Activated T-cell treated with anti-CD3 and anti-CD28 coated beads for 4 hours (primary cell): ENCODE results near the gene TTC28.
"Not testable (repeated sequence)": the region's sequence is repeated elsewhere in the genome, so short reads cannot be mapped to it uniquely, and the experiment has no call there.

Experiments
- DNase-seq: peaks from one replicate; pipeline ENCODE4 v3.0.0-alpha.2; 2020

Gene TTC28

DNA sequence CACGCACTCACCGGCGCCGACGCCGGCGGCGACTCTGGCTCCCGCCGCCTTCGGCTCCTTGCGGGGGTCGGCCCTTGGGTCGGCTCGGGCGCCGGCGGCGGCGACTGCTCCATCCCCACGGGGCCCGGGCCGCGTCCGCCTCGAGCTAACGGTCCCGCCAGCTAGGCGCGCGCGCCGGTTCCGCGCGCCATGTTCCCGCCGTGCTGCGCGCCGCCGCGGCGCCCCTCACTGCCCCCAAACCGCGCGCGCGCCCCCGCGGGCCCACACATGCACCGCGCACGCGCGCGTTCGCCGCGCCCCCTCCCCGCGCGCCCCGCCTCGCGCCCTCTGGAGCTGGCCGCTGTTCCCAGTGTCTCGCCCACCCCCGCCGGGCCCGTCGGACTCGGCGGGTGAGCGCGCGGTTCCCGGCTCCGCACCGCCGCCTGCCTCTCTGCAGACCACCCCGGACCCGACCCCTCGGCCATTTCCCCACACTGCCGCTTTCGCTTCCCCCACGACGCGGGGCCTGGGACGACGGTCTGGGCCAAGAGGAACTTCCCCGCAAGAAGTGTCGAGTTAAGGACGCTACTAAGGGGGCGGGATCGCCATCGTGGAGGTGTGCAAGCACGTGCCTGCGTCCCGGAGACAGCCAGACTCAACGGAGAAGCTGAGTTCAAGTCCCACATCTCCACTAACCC, at the start of gene TTC28:
TTC28 (minus strand) TSS at position 230 of the 677 bp plus-strand sequence; CDS start at position 113, 117 bp downstream.
- peak; percentile 9 for DNase-seq

DNA sequence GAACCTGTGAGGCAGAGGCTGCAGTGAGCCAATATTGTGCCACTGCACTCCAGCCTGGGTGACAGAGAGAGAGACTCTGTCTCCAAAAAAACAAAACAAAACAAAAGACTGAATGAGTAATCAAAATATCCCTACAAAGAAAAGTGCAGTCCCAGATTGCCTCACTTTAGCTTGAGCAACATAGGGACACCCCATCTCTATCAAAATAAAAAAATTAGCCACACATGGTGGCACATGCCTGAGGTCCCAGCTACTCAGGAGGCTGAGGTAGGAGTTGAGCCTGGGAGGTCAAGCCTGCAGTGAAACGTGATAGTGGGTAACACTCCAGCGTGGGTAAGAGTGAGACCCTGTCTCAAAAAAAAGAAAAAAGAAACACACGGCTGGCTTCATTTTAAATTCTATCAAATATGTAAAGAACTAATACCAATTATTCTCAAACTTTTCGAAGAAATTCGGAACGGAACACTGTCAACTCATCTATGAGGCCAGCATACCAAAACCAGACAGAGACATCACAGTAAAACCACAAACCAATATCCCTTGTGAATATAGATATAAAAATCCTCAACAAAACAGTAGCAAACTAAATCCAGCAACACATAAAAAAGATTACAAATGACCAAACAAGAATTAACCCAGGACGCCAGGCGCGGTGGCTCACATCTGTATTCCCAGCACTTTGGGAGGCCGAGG, 49.1 kb upstream of the TTC28 start:
- no peak for DNase-seq

DNA sequence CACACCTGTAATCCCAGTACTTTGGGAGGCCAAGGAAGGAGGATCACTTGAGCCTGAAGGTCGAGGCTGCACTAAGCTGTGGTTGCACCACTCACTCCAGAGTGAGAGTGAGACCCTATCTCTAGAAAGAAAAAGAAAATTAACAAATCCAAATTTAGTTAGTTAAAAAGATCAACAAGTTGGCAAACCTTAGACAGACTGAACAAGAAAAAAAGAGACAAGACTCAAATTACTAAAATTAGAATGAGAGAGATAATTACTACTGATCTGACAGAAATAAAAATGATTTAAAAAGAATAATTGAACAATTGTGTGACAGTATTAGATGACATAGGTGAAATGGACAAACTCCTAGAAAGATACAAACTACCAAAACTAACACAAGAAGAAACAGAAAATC, 48.4 kb upstream of the TTC28 start:
- no peak for DNase-seq

DNA sequence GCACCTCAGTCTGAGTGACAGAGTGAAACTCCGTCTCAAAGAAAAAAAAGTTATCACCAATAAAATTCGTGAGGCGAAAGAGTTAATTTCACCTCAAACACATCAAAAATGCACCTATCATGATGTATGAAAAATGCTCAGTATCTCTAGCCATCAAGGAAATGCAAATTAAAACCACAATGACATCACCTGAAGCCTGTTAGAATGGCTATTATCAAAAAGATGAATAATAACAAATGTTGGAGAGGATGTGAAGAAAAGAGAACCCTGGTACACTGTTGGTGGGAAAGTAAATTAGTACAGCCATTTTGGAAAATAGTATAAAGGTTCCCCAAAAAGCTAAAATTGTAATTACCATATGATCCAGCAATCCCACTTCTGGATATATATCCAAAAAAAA, 38.4 kb upstream of the TTC28 start:
- DNase-seq: no peak

DNA sequence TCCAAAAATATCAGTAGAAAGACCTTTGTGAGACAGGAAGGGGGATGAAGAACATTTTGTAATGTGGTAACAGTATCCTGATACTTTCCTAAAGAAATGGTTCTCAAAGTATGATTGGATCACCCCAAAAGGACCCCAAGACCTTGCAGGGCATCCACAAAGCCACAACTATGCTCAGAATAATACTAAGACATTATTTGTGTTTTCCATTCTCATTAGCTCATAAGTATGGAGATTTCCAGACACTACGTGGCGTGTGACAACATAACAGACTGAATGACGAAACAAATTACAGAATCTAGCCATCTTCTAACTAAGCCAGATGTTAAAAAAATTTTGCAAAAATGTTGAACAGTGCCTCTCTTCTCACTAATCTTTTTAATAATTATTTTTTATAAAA, 37.0 kb upstream of the TTC28 start:
- DNase-seq: no peak

DNA sequence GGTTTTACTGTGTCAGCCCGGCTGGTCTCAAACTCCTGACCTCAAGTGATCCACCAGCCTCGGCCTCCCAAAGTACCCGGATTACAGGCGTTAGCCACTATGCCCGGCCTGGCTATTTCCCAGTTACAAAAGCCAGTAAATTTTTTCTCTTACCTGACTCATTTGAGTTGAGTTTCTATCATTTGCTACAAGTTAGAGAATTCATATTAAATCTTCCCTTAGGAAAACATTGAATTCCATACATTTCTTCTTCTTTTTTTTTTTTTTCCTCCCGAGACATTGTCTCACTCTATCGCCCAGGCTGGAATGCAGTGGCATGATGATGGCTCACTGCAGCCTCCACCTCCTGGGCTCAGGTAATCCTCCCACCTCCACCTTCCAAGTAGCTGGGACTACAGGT, 36.0 kb upstream of the TTC28 start:
- DNase-seq: no peak

DNA sequence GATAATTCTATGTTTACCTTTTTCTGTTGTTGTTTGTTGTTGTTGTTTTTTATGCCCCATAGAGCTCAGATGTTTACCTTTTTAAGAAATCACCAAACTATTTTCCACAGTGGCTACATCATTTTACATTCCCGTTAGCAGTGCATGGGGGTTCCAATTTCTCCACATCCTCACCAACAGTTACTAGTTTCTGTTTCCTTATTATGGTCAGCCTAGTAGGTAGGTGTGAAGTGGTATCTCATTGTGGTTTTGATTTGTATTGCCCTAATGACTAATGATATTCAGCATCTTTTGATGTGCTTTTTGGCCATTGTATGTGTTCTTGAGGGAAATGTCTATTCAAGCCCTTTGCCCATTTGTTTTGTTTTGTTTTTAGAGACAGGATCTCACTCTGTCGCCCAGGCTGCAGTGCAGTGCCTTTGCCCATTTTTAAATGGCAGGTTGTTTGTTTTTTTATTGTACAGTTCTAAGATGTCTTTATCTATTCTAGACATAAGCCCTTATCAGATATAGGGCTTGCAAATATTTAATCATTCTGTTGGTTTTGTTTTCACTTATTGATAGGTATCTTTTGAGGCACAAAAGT, 34.5 kb upstream of the TTC28 start:
- no peak for DNase-seq

DNA sequence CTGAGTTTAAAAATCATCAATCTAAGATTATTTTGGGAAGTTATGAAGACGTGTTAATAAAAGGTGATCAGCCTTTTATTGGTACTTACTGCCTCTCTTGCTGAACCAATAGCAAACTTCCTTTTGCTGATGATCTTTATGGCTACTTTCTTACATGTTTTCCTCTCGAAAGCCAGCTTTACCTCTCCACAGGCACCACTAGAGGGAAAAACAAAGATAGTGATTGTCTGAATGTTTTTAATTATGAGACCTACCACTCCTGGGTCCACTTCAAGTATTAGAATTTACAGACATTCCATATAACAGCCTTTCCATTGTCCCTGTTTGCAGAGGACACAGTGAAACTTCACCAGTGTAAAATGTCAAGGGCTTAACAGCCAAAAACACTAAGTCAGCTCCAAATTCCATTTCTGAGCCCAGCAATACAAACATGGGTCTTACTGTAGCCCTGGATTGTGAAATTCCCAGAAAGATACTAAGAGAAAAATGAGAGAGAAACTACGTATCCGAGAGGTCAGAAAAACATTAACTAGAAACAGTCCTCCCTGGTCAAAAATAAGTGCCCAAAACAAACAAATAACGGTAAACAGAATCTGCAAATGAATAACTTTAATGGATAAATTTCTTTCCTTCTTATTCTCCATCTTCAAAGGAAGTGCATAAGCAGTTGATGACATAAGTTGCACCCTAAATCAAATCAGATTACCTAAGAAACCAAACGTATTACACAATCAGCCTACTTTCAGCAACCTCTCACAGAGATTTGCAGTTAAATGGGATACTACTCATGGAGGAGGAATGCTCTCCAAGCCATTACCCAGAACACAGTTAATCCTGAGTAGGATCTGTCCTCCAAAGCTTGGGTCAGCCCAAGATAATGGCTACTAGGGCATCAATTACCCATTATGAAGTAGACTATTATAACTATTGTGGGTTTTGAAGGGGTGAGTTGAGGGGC, 32.5 kb upstream of the TTC28 start:
- DNase-seq: no peak

DNA sequence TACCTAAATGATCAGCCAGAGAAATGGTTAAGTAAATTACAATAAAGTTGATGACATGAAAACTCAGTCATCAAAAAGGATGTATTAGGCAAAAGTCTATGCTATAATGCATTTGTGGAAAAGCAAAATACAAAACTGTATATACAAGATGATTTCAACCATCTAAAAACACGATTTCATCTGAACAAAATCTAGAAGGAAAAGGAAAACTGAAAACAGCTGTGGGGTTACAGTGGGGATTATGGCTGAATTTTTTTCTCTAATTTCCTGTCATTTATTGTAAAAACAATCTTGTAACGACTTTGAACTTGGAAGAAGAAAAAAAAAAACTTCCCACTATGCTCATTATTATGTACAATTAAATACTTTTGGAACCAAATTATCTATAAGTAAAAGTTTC, 31.7 kb upstream of the TTC28 start:
- DNase-seq: no peak

DNA sequence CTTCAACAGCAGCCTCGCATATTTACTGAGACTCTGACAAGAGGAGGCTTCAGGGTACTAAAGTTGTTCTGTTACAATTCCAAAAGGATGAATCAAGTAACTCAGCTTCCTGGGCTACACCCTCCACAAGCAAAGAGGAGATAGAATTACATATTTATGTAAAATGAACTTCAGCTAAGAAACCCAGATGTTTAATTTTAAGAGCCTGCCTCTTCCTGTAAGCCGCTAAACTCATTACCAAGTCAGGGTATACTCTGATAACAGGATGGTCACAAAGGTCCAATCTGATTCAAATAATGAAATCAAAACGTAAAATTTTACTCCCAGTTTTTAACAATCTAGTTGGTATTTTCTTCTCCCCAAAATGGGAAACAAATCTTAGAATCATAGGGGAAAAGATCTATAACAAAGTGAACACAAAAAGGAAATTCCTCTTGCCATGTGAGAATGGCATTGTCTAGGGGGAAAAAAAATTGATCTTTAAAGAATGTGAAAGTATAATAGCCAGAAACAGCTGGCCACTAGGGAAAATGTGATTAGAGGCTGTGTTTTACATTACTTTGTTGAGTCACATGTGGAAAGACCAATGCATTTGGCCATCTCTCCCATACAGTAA, 31.0 kb upstream of the TTC28 start:
- no peak for DNase-seq

DNA sequence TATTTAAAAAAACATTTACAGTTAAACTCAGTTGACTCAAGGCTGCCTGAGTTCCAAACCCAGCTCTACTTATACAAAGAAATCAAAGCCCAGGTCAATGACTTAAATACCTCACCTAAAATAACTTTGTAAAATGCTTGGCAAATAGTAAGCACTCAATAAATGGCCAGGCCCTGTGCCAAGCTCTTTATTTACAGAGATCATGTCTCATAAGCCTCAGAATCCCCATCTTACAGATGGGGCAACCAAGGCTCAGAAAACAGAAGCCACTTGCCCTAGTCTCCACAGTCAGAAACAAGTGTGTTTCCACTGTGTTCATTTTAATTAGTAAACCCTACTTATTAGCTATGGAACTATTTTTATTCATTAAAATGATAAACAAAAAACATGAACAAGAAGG, 30.5 kb upstream of the TTC28 start:
- no peak for DNase-seq

DNA sequence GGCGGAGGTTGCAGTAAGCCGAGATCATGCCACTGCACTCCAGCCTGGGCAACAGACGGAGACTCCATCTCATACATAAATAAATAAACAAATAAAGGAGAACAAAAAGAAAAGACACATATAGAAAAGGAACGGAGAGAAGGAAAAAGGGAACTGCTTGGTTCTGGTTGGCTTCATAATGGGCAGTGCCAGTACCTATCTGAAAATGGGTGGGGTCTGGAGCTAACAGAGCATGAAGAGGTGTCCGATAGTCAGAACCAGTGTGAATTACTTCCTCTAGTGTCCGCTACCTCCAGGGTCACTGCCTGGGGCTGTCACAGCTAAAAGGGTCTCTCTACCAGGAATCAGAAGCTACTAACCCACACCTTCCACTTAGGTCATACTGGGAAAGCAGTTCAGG, 27.2 kb upstream of the TTC28 start:
- DNase-seq: no peak

DNA sequence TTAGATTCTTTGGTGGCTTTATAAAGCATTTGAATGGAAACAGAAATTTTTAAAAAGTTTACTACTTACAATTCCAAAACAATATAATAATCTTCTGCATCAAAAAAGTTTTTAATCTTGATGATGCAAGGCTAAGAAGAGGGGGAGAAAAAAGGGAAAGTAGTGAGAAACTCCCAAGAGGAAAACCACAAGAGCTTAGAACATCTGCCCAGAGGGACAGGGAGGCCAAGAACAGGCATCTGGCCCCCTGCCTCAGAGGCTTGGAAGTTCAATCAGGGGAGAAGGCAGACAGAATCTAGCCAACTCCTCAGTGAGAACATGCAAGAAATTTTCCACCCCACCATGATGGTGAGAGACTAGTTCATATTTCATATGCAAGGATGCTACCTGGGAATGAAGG, 23.8 kb upstream of the TTC28 start:
- DNase-seq: no peak

DNA sequence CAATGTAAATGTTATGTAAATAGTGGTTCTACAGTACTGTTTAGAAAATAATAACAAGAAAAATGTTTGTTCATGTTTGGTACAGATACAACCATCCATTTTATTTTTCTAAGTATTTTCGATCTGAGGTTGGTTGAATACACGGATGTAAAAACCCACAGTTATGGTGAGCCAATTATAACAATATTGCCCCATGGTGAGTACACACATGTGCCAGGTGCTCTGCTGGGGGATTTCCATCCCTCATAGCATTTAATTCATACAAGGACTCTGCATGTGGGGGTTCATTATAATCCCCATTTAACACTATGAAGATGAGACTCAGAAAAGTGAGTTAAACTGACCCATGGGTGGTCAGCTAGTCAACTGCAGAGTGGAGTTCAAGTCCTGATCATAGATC, 23.3 kb upstream of the TTC28 start:
- DNase-seq: no peak

DNA sequence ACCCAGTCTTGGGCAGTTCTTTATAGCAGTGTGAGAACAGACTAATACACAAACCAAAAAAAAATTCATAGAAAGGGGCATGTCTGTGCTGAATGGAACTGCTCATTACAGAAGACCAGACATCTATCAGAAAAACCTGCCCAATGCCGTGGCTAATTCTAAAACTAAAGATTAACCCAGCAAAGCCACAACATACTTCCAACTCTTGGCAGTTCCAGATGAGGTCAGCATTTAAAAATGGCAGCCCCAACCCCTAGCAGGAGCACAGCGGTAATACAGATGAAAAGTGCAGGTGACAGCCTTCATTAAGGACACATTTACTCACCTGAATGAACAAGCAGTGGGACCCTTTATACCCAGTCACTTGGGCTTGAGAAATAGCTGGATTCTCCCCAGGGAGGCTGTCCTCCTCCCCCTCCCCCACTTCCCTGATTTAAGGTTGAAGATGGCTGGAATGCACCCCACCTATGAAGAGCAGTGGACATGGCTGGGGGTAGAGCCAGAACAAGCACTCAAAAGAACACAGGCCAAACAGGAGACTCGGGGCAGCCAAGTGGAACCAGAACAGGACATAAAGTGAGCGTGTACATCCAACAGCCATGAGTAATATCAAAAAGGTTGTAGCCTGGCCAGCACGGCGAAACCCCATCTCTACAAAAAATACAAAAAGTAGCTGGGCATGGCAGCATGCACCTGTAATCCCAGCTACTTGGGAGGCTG, 13.6 kb upstream of the TTC28 start:
- not testable (repeated sequence) for DNase-seq

DNA sequence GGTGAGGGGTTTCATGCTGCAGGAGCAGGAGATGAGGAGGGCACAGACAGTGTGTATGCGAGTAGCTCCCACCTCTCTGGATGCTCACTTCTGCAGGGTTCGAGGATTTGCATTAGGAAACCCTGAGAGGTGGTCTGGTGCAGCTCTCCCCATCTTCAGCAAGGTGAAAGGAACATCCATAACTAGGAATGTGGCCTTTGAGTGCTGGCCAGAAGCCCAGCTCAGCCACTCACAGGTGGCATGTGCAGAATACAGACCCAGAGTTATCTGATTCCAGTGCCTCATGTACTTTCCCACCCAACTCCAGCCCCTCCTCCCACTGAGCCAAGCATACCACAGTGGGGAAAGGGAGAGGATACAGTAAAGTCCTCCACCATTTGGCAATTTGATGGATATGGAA, 10.2 kb upstream of the TTC28 start:
- DNase-seq: not testable (repeated sequence)

DNA sequence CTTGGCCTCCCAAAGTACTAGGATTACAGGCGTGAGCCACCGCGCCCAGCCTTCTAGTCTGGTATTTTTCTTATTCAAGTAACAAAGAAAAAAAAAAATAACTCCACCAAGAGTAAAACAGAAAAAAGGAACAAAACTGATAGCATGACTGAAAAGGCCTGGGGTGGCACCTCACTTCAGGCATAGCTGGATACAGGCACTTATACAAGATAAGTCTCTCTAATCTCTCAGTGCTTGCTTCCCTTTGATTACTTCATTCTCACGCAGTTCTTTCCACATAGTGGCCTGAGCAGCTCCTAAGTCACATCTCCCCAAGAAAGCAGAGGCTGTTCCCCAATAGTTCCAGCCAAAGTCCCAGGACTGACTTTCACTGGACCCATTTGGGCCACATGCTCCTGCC, 3.3 kb upstream of the TTC28 start:
- DNase-seq: not testable (repeated sequence)

DNA sequence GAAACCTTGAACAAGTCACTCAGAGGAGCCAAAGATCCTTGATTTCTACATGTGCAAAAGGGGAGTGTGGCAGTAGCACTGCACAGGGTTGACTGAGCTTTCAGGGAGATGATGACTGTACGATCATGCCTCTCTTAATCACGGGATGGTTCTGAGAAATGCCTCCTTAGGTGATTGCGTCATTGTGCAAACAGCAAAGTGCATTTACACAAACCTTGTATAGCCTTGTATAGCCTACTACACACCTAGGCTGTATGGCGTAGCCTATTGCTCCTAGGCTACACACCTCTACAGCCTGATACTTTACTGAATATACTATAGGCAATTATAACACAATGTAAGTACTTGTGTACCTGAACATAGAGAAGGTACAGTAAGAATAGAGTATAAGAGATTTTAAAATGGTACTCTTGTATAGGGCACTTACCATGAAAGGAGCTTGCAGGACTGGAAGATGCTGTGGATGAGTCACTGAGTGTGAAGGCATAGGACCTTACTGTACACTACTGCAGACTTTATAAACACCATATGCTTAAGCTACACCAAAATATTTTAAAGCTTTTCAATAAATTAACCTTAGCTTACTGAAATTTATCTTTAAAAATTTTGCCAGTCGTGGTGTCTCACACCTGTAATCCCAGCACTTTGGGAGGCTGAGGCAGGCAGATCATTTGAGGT, 1.3 kb upstream of the TTC28 start:
- DNase-seq: not testable (repeated sequence)

DNA sequence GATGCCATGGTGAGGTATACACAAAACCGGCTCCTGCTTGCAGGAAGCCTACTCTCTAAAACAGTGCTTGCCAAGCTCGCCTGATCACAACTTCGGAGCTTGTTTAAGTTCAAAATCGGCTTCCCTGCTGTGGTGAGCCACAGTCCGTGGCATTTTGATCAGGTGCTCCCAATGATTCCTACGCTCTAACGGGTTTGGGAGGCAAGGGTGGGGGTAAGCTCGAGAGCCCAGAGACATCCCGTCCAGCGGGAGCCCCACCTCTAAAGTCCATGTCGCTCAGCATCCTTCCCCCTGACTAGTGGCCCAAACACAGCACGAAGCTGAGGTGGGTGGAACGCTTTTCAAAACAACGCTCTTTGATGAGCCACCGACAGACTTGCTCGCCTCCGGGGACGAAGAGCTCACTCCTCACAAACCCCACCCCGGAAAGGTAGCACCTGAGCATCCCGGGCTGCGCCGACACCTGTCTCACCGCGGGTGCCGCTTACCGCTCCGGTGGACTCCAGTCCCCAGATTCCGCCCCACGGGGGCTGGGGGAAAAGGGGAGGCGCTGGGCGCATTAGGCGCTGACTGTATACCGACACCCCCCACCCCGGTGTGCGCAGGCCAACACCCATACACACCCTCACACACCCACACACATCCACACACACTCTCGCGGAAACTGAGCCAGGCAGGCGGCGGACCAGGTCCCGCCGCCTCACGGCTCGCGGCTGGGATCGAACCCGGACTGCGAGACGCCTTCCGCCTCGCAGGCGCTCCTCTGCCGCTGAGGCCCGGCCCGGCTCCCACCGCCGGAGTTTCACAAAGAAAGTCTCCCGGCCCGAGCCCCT, 646 bp downstream of the TTC28 start:
- not testable (repeated sequence) for DNase-seq

DNA sequence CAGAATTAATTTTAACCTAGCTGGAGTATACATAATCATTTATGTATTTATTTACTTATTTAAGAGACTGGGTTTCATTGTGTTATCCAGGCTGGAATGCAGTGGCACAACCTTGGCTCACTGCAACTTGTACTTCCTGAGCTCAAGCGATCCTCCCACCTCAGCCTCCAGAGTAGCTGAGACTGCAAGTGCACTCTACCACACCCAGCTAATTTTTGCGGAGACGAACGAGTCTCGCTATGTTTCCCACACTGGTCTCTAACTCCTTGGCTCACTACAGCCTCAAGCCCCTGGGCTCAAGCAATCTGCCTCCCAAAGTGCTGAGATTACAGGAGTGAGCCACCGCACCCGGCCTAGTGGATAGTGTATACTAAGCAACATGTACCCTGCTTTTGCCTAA, 1.5 kb downstream of the TTC28 start:
- DNase-seq: not testable (repeated sequence)
